PC-9 (cell line): ENCODE results near the gene NTF4.

Experiments
- CTCF ChIP-seq: fragments of 200-600 bp; sonication (generic); conservative IDR thresholded peaks from 2 replicates; pipeline ENCODE4 v1.6.1; 2017; ENCODE audit warnings: mixed run types, antibody characterized with exemption, mild to moderate bottlenecking, moderate library complexity
- EZH2 ChIP-seq: fragments of 200-600 bp; sonication (generic); IDR thresholded peaks from 2 replicates; pipeline ENCODE4 v1.8.0; 2017; ENCODE audit warnings: antibody characterized with exemption, low read depth

DNA sequence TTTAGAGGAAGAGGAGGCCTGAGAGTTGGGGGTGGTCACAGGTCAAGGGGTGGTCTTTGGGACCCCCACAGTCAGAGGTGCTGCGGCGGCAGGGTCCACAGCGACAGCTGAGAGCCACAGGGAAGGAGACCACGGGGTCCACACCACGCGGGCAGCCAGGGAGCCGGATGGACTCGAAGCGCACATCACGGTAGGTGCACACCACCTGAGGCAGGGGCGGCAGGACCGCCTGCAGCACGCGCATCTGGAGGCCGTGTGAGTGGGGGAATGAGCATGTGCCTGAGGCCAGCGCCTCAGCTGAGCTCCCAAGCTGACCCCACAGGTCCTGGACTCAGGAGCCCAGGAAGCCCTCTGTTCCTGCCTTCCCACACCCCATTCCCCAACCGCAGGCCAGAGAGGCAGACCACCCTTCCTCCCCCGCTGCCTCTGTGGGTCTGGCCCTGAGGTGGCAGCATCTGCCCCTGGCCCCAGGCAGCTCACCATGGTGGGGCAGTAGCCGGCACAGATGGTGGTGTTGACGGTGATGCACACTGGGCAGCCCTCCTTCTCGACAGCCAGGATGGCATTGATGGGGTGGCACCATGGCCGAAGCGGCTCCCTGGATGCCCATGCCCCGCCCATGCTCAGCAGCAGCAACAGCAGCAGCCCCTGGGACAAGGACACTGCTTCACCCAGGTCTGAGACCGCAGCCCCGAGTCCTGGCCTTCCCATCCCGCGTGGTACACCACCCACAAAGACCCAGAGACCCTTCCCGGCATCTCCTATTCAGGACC is 48.4 kb downstream of the NTF4 start:
- TF ChIP-seq CTCF: no peak
- no peak for TF ChIP-seq EZH2
